NCI-H2196 treated with DMSO at 0.1 percent for 48 hours (cell line): ENCODE measurements around the gene ADAP1.
"Not testable (repeated sequence)": the region's sequence is repeated elsewhere in the genome, so short reads cannot be mapped to it uniquely, and the experiment has no call there.

Experiments
- DNase-seq: peaks from one replicate; lab custom pipeline; 2025; ENCODE audit not compliant: unreplicated experiment; lab: John Stamatoyannopoulos, UW

Gene ADAP1

GRCh38 chr7:975702-976473, 21.4 kb upstream of the ADAP1 start:
- no peak for DNase-seq

GRCh38 chr7:974820-975681, 20.6 kb upstream of the ADAP1 start, which contains the start of gene COX19:
TSS of gene COX19 (minus strand) at chr7:975549. CDS start at chr7:975509, 40 bp downstream.
- DNase-seq = peak; percentile 65

- no peak for DNase-seq
Measured at GRCh38 chr7:974172-974571, 19.7 kb upstream of the ADAP1 start.

- no peak for DNase-seq
Measured at GRCh38 chr7:973312-973711, 18.8 kb upstream of the ADAP1 start.

GRCh38 chr7:972676-973309, 18.3 kb upstream of the ADAP1 start:
- no peak for DNase-seq

- DNase-seq = no peak
Measured at GRCh38 chr7:972110-972509, 17.6 kb upstream of the ADAP1 start.

GRCh38 chr7:970744-971143, 16.3 kb upstream of the ADAP1 start:
- DNase-seq = no peak

- no peak for DNase-seq
Measured at GRCh38 chr7:969403-969802, 14.9 kb upstream of the ADAP1 start.

- no peak for DNase-seq
Measured at GRCh38 chr7:968205-969105, 14.0 kb upstream of the ADAP1 start.

- no peak for DNase-seq
Measured at GRCh38 chr7:967361-968082, 13.0 kb upstream of the ADAP1 start.

- DNase-seq = no peak
Measured at GRCh38 chr7:966291-967069, 12.0 kb upstream of the ADAP1 start.

GRCh38 chr7:964401-965231, 10.1 kb upstream of the ADAP1 start:
- DNase-seq = no peak

- no peak for DNase-seq
Measured at GRCh38 chr7:963236-964078, 9.0 kb upstream of the ADAP1 start.

- no peak for DNase-seq
Measured at GRCh38 chr7:962401-963081, 8.1 kb upstream of the ADAP1 start.

GRCh38 chr7:961546-962400, 7.3 kb upstream of the ADAP1 start:
- no peak for DNase-seq

GRCh38 chr7:960972-961371, 6.5 kb upstream of the ADAP1 start:
- DNase-seq = not testable (repeated sequence)
